HG02943 (cell line): ENCODE measurements around the gene TUBB6.

ENCODE experiments used
- ATAC-seq: cut with Tn5 transposase; IDR thresholded peaks from one replicate; pipeline ENCODE4 v1.9.1; 2021; ENCODE audit warnings: mild to moderate bottlenecking, low read depth, moderate library complexity; ENCODE audit not compliant: unreplicated experiment

TUBB6 gene

GRCh38 chr18:12313530-12314245 is 5.6 kb downstream of the TUBB6 start:
- no peak for ATAC-seq

- no peak for ATAC-seq
Observed at GRCh38 chr18:12314591-12315305, 6.7 kb downstream of the TUBB6 start.

- ATAC-seq, result no peak
Observed at GRCh38 chr18:12315490-12315889, 7.4 kb downstream of the TUBB6 start.

GRCh38 chr18:12315911-12316310 is 7.9 kb downstream of the TUBB6 start:
- no peak for ATAC-seq

GRCh38 chr18:12317664-12318333 is 9.8 kb downstream of the TUBB6 start:
- no peak for ATAC-seq

- ATAC-seq, result no peak
Observed at GRCh38 chr18:12318334-12318697, 10.3 kb downstream of the TUBB6 start.

GRCh38 chr18:12318857-12319256 is 10.8 kb downstream of the TUBB6 start:
- ATAC-seq, result no peak

DNA sequence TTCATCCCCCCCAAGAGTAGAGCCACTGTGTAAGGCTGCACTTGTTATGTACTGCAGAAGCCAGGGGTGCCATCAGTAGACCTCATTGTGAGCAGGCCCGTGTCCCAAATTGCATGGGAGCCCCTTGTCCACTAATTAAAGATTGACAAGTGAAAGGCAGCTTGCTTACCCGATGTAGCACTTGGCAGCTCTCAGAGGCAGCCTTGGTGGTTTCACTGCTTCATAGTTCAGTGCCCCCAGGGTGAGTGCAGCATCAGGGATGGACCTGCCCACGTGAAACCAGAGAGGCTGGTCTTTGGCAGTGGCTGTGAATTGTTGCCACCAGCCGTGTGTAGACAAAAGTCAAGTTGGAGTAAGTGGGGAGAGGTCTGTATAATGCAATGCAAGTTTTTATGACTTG is 13.3 kb downstream of the TUBB6 start:
- peak; percentile 84 for ATAC-seq

GRCh38 chr18:12324991-12325725 is 17.1 kb downstream of the TUBB6 start:
- ATAC-seq, result no peak

- no peak for ATAC-seq
Observed at GRCh38 chr18:12325726-12326245, 17.7 kb downstream of the TUBB6 start.

- no peak for ATAC-seq
Observed at GRCh38 chr18:12326711-12327460, 18.8 kb downstream of the TUBB6 start.

DNA sequence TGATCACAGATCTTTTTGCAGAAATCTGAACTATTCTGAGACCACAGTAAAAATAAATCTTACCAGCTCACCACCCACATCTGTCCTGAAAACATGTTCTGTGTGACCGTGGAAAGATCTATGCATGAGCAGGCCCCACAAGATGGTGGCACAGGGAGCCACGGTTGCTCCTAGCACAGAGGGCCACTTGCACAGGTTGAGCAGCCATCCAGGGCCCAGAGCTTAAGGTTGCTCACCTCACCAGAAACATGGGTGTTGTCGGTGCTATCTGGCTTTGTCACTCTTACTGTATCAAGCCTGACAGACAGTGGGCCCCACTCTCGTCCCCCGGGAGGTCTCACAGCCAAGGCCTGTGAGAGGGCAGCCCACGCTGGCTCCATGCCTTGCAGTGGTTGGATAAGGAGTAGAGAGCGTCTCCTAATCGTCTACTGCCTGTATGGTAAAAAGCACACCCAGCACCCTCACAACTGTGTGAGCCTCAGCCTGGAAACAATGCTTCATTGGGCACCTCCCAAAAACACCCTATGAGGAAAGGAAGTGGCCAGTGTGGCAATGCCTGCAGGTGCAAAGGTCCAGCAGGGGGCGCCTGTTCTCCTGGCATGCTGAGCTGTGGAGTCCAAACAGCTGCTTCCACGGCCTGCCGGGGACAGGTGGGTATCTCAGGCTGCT is 19.6 kb downstream of the TUBB6 start:
- ATAC-seq, result no peak

DNA sequence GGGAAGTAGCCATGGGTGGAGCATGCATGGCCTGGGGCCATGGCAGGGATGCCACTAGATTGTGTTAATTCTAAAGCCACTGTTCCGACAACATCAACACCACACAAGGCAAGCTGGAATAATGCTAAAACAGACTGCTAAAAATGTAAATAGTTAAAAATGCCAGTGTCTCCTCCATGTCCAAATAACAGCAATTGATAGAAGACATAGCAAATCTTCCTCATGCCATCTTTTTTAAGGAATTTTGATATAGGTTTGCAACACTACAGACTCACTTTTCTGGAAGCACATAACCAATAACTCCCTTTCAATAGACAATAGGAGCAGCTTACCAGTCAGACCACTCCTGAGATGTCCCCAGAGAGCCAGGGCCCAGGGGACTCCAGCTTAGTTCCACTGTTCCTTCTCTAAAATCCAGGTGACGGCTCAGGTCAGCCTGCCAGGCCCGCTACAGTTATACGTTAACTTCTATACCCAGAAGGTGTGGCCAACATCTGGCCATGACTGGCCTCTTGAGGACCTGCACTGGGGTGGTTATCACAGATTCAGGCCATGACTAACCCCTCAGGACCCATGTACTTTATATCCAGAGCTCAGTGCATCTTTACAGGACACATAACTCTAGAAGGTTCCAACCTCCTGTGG is 20.3 kb downstream of the TUBB6 start:
- no peak for ATAC-seq

DNA sequence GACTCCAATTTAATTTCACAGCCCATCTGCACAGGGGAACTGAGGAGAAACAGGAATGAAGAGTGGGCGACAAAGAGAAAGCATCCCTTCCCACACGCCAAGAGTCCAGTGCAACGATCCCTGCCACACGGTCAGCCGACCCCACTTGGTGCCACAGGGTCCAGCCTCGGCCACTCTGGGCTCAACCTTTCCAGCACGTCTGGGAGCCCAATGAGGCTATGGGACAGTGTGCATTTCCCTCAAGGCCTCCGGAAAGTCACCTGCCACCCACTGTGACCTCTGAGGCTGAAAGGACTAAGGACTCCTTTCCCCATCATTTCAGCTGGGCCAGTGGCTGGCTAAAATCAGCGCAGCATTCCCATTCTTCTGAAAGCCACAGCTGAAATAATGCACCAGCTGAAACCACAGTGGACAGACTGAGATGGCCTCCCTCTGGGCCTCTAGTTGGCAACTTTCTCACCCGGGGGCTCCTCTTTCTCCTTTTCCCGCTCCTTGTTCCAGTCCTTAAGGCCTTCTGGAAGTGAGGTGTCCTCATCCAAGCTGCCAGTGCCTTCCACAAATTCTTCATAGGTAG is 21.2 kb downstream of the TUBB6 start:
- ATAC-seq, result no peak

- no peak for ATAC-seq
Observed at GRCh38 chr18:12330766-12331165, 22.7 kb downstream of the TUBB6 start.

- ATAC-seq, result no peak
Observed at GRCh38 chr18:12333506-12334290, 25.7 kb downstream of the TUBB6 start.

DNA sequence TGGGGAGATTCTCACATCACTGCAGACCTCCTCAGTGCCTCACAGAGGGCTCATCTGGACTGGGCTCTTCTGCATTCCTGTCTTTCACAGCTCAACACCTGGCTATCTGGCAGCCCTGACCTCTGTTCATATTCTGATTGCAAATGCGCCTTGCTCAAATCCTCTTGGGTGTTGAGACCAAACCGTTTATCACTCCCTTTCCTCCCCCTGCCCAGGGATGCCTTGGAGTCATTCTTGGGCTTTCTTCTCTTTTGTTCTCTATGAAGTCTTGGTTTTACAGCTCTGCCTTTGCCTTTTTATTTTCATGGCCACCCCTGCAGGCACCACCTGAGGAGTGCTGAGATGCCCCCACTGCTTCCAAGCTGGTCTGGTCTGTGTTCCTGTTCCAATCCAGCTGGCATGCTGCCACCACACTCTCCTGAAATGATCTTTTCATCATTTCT is 26.3 kb downstream of the TUBB6 start:
- ATAC-seq, result no peak

GRCh38 chr18:12334863-12335262 is 26.8 kb downstream of the TUBB6 start:
- no peak for ATAC-seq
